ENCODE results near the gene LRP8. TPM values are rescaled to one million over a fixed set of nuclear protein-coding genes. Genes with fewer than 3 reads are reported as not detected.

LRP8 gene
- total and polyA plus RNA-seq, 2 donors (not counting 3 experiments of a cell fraction or from before 2014, with no cell fraction given): 40.9 to 62.2 TPM

GRCh38 chr1:53267761-53268160 lies 60.1 kb downstream of the LRP8 start:
- no peaks in the 10 kb centered on the region for H3K4me1 ChIP-seq (ENCODE audit: control insufficient read depth, extremely low read depth, insufficient read depth, low read length)
- H3K79me2 ChIP-seq (ENCODE audit: control insufficient read depth, insufficient read depth, low read length): no peaks in the 10 kb centered on the region
- H3K27me3 ChIP-seq (ENCODE audit: control insufficient read depth in 2 of 2, insufficient read depth in 2 of 2, low read length in 2 of 2): no peaks in the 10 kb centered on the region
- DNase-seq (ENCODE audit: low read depth, low spot score): no peak
- ChIA-PET CTCF (interaction anchor here (1.1 to 1.5 kb wide), 3 partner anchors 11 to 128 kb away, joined by 4 read pairs; no protein-coding TSS in a partner anchor), POLR2A (no interaction called here)
- no TSS peak for BruUV-seq (replicated peaks)
- H3K9ac ChIP-seq (replicated peaks; ENCODE audit: extremely low read depth, insufficient read depth, low read length): no peak overlapping the region
- H3K36me3 ChIP-seq (ENCODE audit: control insufficient read depth in 2 of 2, extremely low read depth in 1 of 2, insufficient read depth in 2 of 2, low read length in 2 of 2): peaks cover 6 to 10% of the 10 kb centered on the region in 2 experiments
- FAIRE-seq: no peak
- dilution Hi-C loops (cut with MboI; ENCODE audit: extremely low pct_ligation_motif_present, low sequenced_read_pairs) (no loop called here), intact Hi-C loops (cut with micrococcal nuclease) (no loop called here)
- H3K9me3 ChIP-seq (replicated peaks; ENCODE audit: control insufficient read depth, insufficient read depth, low read length): no peaks in the 10 kb centered on the region
- no peaks in the 10 kb centered on the region for H3K9me1 ChIP-seq (replicated peaks; ENCODE audit: control insufficient read depth, extremely low read depth, insufficient read depth, low read length)
- no peak overlapping the region for H3K4me2 ChIP-seq (ENCODE audit: insufficient read depth, low read length)
- no peak overlapping the region for H3K4me3 ChIP-seq (replicated peaks in 1 of 3; ENCODE audit: insufficient read depth in 1 of 3, low read depth in 1 of 3, low read length in 3 of 3)
- no peaks in the 10 kb centered on the region for H4K20me1 ChIP-seq (replicated peaks; ENCODE audit: control insufficient read depth, extremely low read depth, insufficient read depth, low read length)
- H2AFZ ChIP-seq (ENCODE audit: low read depth, low read length): no peak overlapping the region
- no peak overlapping the region for H3K27ac ChIP-seq (ENCODE audit: insufficient read depth, low read depth, low read length)
- no peak for TF ChIP-seq GATA2 (IDR thresholded peaks at IDR 0.05; ENCODE audit: insufficient read depth, insufficient read length, low read depth, low read length)

GRCh38 chr1:53266038-53266437 lies 61.8 kb downstream of the LRP8 start:
- Histone ChIP-seq H2AFZ (ENCODE audit: low read depth, low read length) (no peak overlapping the region), H3K4me3 (replicated peaks in 1 of 3; ENCODE audit: insufficient read depth in 1 of 3, low read depth in 1 of 3, low read length in 3 of 3) (no peak overlapping the region), H3K79me2 (ENCODE audit: control insufficient read depth, insufficient read depth, low read length) (no peaks in the 10 kb centered on the region), H3K36me3 (ENCODE audit: control insufficient read depth in 2 of 2, extremely low read depth in 1 of 2, insufficient read depth in 2 of 2, low read length in 2 of 2) (peaks cover 13 to 16% of the 10 kb centered on the region in 2 experiments), H3K4me2 (ENCODE audit: insufficient read depth, low read length) (no peak overlapping the region), H3K9ac (replicated peaks; ENCODE audit: extremely low read depth, insufficient read depth, low read length) (no peak overlapping the region), H3K27me3 (ENCODE audit: control insufficient read depth in 2 of 2, insufficient read depth in 2 of 2, low read length in 2 of 2) (no peaks in the 10 kb centered on the region), H3K4me1 (ENCODE audit: control insufficient read depth, extremely low read depth, insufficient read depth, low read length) (no peaks in the 10 kb centered on the region), H3K9me1 (replicated peaks; ENCODE audit: control insufficient read depth, extremely low read depth, insufficient read depth, low read length) (no peaks in the 10 kb centered on the region), H3K9me3 (replicated peaks; ENCODE audit: control insufficient read depth, insufficient read depth, low read length) (no peaks in the 10 kb centered on the region), H4K20me1 (replicated peaks; ENCODE audit: control insufficient read depth, extremely low read depth, insufficient read depth, low read length) (no peaks in the 10 kb centered on the region), H3K27ac (ENCODE audit: insufficient read depth, low read depth, low read length) (no peak overlapping the region)
- POLR2A ChIA-PET: no interaction called here
- FAIRE-seq (no peak), DNase-seq (ENCODE audit: low read depth, low spot score) (no peak)
- TF ChIP-seq CTCF (IDR thresholded peaks at IDR 0.05; ENCODE audit: extremely low read depth in 1 of 2, insufficient read depth in 1 of 2, low read depth in 1 of 2, low read length in 2 of 2) (peak in 1 of 2 donors; percentile 7), POLR2A (IDR thresholded peaks at IDR 0.05; ENCODE audit: low read depth, low read length) (no peak)
- CTCF ChIA-PET: interaction anchor here (1.2 kb wide), 2 partner anchors 13 to 127 kb away, joined by 3 to 5 read pairs; no protein-coding TSS in a partner anchor
- dilution Hi-C loops (cut with MboI; ENCODE audit: extremely low pct_ligation_motif_present, low sequenced_read_pairs): no loop called here
- BruUV-seq (replicated peaks): no TSS peak
- intact Hi-C loops (cut with micrococcal nuclease): no loop called here
